MCF 10A (cell line): Measurements from ENCODE around the gene GGT6. TPM values are rescaled to one million over a fixed set of nuclear protein-coding genes. Genes with fewer than 3 reads are reported as not detected.

Source experiments
- BruUV-seq: library from RNA; stranded (reverse); fragments of 400-500 nt; replicated peaks from 2 replicates; lab custom pipeline; 2021; lab: Mats Ljungman, UMichigan
- CTCF ChIA-PET: fragments of 300-600 bp; sonication (Branson Sonifier 250); formaldehyde crosslinking; extraction: SDS; loops from one replicate; lab custom pipeline; 2021; ENCODE audit warnings: antibody characterized with exemption, inconsistent platforms; lab: Yijun Ruan, JAX
- POLR2A ChIA-PET: fragments of 300-600, 350-650 bp; sonication (Branson Sonifier 250); formaldehyde crosslinking; extraction: SDS; loops from one replicate; lab custom pipeline; 2020; ENCODE audit warnings: antibody characterized with exemption, inconsistent platforms; lab: Yijun Ruan, JAX
- DNase-seq: peaks from one replicate; pipeline ENCODE4 v3.0.0-alpha.2; 2018; ENCODE audit not compliant: unreplicated experiment
- H3K27ac Mint-ChIP-seq: one replicate; pipeline ENCODE4 v1.8.0; 2022; ENCODE audit warnings: mild to moderate bottlenecking, low read depth, mixed read lengths; ENCODE audit not compliant: unreplicated experiment
- H3K27me3 Mint-ChIP-seq: one replicate; pipeline ENCODE4 v1.8.0; 2022; ENCODE audit warnings: mixed read lengths; ENCODE audit not compliant: insufficient read depth, unreplicated experiment
- H3K36me3 Mint-ChIP-seq: one replicate; pipeline ENCODE4 v1.8.0; 2022; ENCODE audit warnings: mild to moderate bottlenecking, moderate library complexity, mixed read lengths; ENCODE audit not compliant: insufficient read depth, unreplicated experiment
- H3K4me1 Mint-ChIP-seq: one replicate; pipeline ENCODE4 v1.8.0; 2022; ENCODE audit warnings: mixed read lengths; ENCODE audit not compliant: insufficient read depth, unreplicated experiment
- H3K4me3 Mint-ChIP-seq: one replicate; pipeline ENCODE4 v1.8.0; 2022; ENCODE audit warnings: mild to moderate bottlenecking, moderate library complexity, mixed read lengths; ENCODE audit not compliant: unreplicated experiment
- H3K9me3 Mint-ChIP-seq: one replicate; pipeline ENCODE4 v1.8.0; 2022; ENCODE audit warnings: mixed read lengths; ENCODE audit not compliant: unreplicated experiment
- CTCF ChIP-seq: fragments of 200-600 bp; IDR thresholded peaks from one replicate; pipeline ENCODE4 v1.8.0; 2022; ENCODE audit warnings: antibody characterized with exemption, mild to moderate bottlenecking; ENCODE audit not compliant: unreplicated experiment
- intact Hi-C: fragments of 100-400 bp; cut with micrococcal nuclease; formaldehyde crosslinking; loops from 2 replicates; pipeline ENCODE4 v1.14.1; 2022
- total RNA-seq: library from RNA; stranded (reverse); gene quantifications from 2 replicates; pipeline ENCODE4 v1.2.3, GENCODE V29; 2022

GGT6 gene
- total RNA-seq, 1 experiment from 2014 or later = not detected

GRCh38 chr17:4556996-4557395 lies 3.4 kb downstream of the GGT6 start:
- Mint-ChIP-seq H3K9me3 (no peaks in the 10 kb centered on the region), H3K36me3 (peaks cover 26% of the 10 kb centered on the region), H3K27ac (no peak overlapping the region), H3K27me3 (no peaks in the 10 kb centered on the region), H3K4me3 (peak overlapping the region; percentile 80), H3K4me1 (peaks cover 11% of the 10 kb centered on the region)
- ChIA-PET CTCF (interaction anchor here (0.6 to 3.9 kb wide), 3 partner anchors 10 to 136 kb away, joined by 4 to 23 read pairs (median 10); no protein-coding TSS in a partner anchor), POLR2A (interaction anchor here (0.6 to 1.6 kb wide), 4 partner anchors 17 to 1115 kb away, joined by 3 to 6 read pairs (median 4); partner anchors contain the start of gene CAMKK1)
- no peak for DNase-seq
- intact Hi-C loops = no loop called here
- no TSS peak for BruUV-seq
- TF ChIP-seq CTCF = no peak

- ChIA-PET CTCF (interaction anchor here (1.5 to 3.9 kb wide), 2 partner anchors 11 to 135 kb away, joined by 10 to 23 read pairs; no protein-coding TSS in a partner anchor), POLR2A (interaction anchor here (0.7 to 2.0 kb wide), 7 partner anchors 10 to 326 kb away, joined by 3 to 15 read pairs (median 4); no protein-coding TSS in a partner anchor)
- no peak for DNase-seq
- H3K9me3 Mint-ChIP-seq = no peaks in the 10 kb centered on the region
- peak overlapping the region; percentile 80 for H3K4me3 Mint-ChIP-seq
- TF ChIP-seq CTCF = no peak
- intact Hi-C loops = no loop called here
- H3K4me1 Mint-ChIP-seq = peaks cover 9% of the 10 kb centered on the region
- H3K27ac Mint-ChIP-seq = peak overlapping the region; percentile 75
- peaks cover 34% of the 10 kb centered on the region for H3K36me3 Mint-ChIP-seq
- H3K27me3 Mint-ChIP-seq = no peaks in the 10 kb centered on the region
- TSS peak; percentile 91 for BruUV-seq
Observed at GRCh38 chr17:4555873-4556759, 4.3 kb downstream of the GGT6 start.

- DNase-seq = peak; percentile 95
- intact Hi-C loops = no loop called here
- no peaks in the 10 kb centered on the region for H3K9me3 Mint-ChIP-seq
- peaks cover 9% of the 10 kb centered on the region for H3K4me1 Mint-ChIP-seq
- ChIA-PET POLR2A (interaction anchor here (0.6 to 2.0 kb wide), 10 partner anchors 7 to 772 kb away, joined by 3 to 15 read pairs (median 4); no protein-coding TSS in a partner anchor), CTCF (interaction anchor here (0.6 to 3.9 kb wide), 6 partner anchors 10 to 345 kb away, joined by 3 to 23 read pairs (median 3); no protein-coding TSS in a partner anchor)
- peaks cover 43% of the 10 kb centered on the region for H3K36me3 Mint-ChIP-seq
- H3K4me3 Mint-ChIP-seq = peak within 1 kb of the TSS; percentile 80
- H3K27me3 Mint-ChIP-seq = no peaks in the 10 kb centered on the region
- no peak for TF ChIP-seq CTCF
- BruUV-seq = TSS peak; percentile 36
- peak within 1 kb of the TSS; percentile 75 for H3K27ac Mint-ChIP-seq
Observed at GRCh38 chr17:4554997-4555799, 5.2 kb downstream of the GGT6 start, which contains the start of gene MYBBP1A. TSS of gene MYBBP1A (minus strand) at chr17:4555384. CDS start at chr17:4555324, 60 bp downstream.
